ENCODE data around the gene KLHL30. TPM values are rescaled to one million over a fixed set of nuclear protein-coding genes. Genes with fewer than 3 reads are reported as not detected.

KLHL30 gene
- total RNA-seq, 2 experiments from 2014 or later, result 0.09 to 1.9 TPM

GRCh38 chr2:238125127-238125885, 13.2 kb upstream of the KLHL30 start:
- Histone ChIP-seq H3K9me2 (ENCODE audit: insufficient read depth, low read length) (no peaks in the 10 kb centered on the region), H3K4me3 (ENCODE audit: low read depth, low read length, poor library complexity, severe bottlenecking) (no peak overlapping the region), H2AFZ (ENCODE audit: low read length) (no peak overlapping the region), H3K79me2 (ENCODE audit: insufficient read depth, low read depth, low read length) (no peaks in the 10 kb centered on the region), H3K9me3 (ENCODE audit: low read length) (peaks cover 8% of the 10 kb centered on the region; the same call in 1 of the 2 replicates), H3K4me2 (ENCODE audit: low read length) (no peak overlapping the region), H3K36me3 (ENCODE audit: insufficient read depth, low read length) (no peaks in the 10 kb centered on the region), H3K4me1 (ENCODE audit: insufficient read depth, low read length, poor library complexity, severe bottlenecking) (no peaks in the 10 kb centered on the region), H4K20me1 (ENCODE audit: insufficient read depth, low read length) (no peaks in the 10 kb centered on the region), H3K27ac (ENCODE audit: low read depth, low read length, poor library complexity, severe bottlenecking) (no peak overlapping the region)
- no peak for DNase-seq (ENCODE audit: low spot score)
- POLR2A ChIA-PET, result no interaction called here
- intact Hi-C loops (cut with micrococcal nuclease; ENCODE audit: unreplicated experiment), result no loop called here
- BruUV-seq (replicated peaks), result no TSS peak
- CTCF ChIA-PET (ENCODE audit: unreplicated experiment), result no interaction called here
- TF ChIP-seq CTCF (conservative IDR thresholded peaks at IDR 0.05; ENCODE audit: low read length), result no peak
- no peak for TF ChIP-seq EZH2phosphoT487 (IDR thresholded peaks at IDR 0.05; ENCODE audit: borderline replicate concordance, low read depth, low read length)

GRCh38 chr2:238126338-238126737, 12.1 kb upstream of the KLHL30 start:
- ChIA-PET POLR2A (no interaction called here), CTCF (ENCODE audit: unreplicated experiment) (no interaction called here)
- no TSS peak for BruUV-seq (replicated peaks)
- no peaks in the 10 kb centered on the region for H3K4me1 ChIP-seq (ENCODE audit: insufficient read depth, low read length, poor library complexity, severe bottlenecking)
- TF ChIP-seq CTCF (conservative IDR thresholded peaks at IDR 0.05; ENCODE audit: low read length) (no peak), EZH2phosphoT487 (IDR thresholded peaks at IDR 0.05; ENCODE audit: borderline replicate concordance, low read depth, low read length) (no peak)
- no peaks in the 10 kb centered on the region for H3K36me3 ChIP-seq (ENCODE audit: insufficient read depth, low read length)
- intact Hi-C loops (cut with micrococcal nuclease; ENCODE audit: unreplicated experiment), result no loop called here
- H2AFZ ChIP-seq (ENCODE audit: low read length), result no peak overlapping the region
- H3K9me2 ChIP-seq (ENCODE audit: insufficient read depth, low read length), result no peaks in the 10 kb centered on the region
- no peaks in the 10 kb centered on the region for H4K20me1 ChIP-seq (ENCODE audit: insufficient read depth, low read length)
- H3K4me2 ChIP-seq (ENCODE audit: low read length), result no peak overlapping the region
- no peaks in the 10 kb centered on the region for H3K79me2 ChIP-seq (ENCODE audit: insufficient read depth, low read depth, low read length)
- no peak overlapping the region for H3K27ac ChIP-seq (ENCODE audit: low read depth, low read length, poor library complexity, severe bottlenecking)
- no peak overlapping the region for H3K4me3 ChIP-seq (ENCODE audit: low read depth, low read length, poor library complexity, severe bottlenecking)
- no peak for DNase-seq (ENCODE audit: low spot score)
- peaks cover 8% of the 10 kb centered on the region; the same call in 1 of the 2 replicates for H3K9me3 ChIP-seq (ENCODE audit: low read length)

DNA sequence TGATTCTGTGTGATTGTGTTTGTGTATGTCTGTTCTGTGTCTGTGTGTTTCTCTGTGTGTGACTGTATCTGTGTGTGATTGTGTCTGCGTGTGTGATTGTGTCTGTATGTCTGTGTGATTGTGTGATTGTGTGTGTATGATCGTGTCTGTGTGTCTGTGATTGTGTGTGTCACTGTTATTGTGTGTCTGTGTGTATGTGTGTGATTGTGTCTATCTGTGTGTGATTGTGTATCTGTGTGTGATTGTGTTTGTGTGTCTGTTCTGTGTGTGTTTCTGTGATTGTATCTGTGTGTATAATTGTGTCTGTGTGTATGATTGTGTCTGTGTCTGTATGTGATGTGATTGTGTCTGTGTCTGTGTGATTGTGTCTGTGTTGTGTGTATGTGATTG, 11.7 kb upstream of the KLHL30 start:
- no peaks in the 10 kb centered on the region for H3K79me2 ChIP-seq (ENCODE audit: insufficient read depth, low read depth, low read length)
- ChIA-PET POLR2A (no interaction called here), CTCF (ENCODE audit: unreplicated experiment) (no interaction called here)
- intact Hi-C loops (cut with micrococcal nuclease; ENCODE audit: unreplicated experiment), result no loop called here
- no peak overlapping the region for H3K27ac ChIP-seq (ENCODE audit: low read depth, low read length, poor library complexity, severe bottlenecking)
- no peak for TF ChIP-seq CTCF (conservative IDR thresholded peaks at IDR 0.05; ENCODE audit: low read length)
- TF ChIP-seq EZH2phosphoT487 (IDR thresholded peaks at IDR 0.05; ENCODE audit: borderline replicate concordance, low read depth, low read length), result no peak
- no peak overlapping the region for H2AFZ ChIP-seq (ENCODE audit: low read length)
- H3K4me2 ChIP-seq (ENCODE audit: low read length), result no peak overlapping the region
- no peaks in the 10 kb centered on the region for H4K20me1 ChIP-seq (ENCODE audit: insufficient read depth, low read length)
- no peak overlapping the region for H3K4me3 ChIP-seq (ENCODE audit: low read depth, low read length, poor library complexity, severe bottlenecking)
- no peaks in the 10 kb centered on the region for H3K9me2 ChIP-seq (ENCODE audit: insufficient read depth, low read length)
- H3K4me1 ChIP-seq (ENCODE audit: insufficient read depth, low read length, poor library complexity, severe bottlenecking), result no peaks in the 10 kb centered on the region
- H3K36me3 ChIP-seq (ENCODE audit: insufficient read depth, low read length), result no peaks in the 10 kb centered on the region
- DNase-seq (ENCODE audit: low spot score), result no peak
- H3K9me3 ChIP-seq (ENCODE audit: low read length), result peaks cover 8% of the 10 kb centered on the region; the same call in 1 of the 2 replicates
- BruUV-seq (replicated peaks), result no TSS peak
